Cerebellar nuclear complex (tissue), 1 donor: Measurements from ENCODE around the gene JHY.
A peak's percentile ranks its signal among the peaks of the same experiment; 100 is the strongest.
"Not testable (repeated sequence)": the region's sequence is repeated elsewhere in the genome, so short reads cannot be mapped to it uniquely, and the experiment has no call there.

Source experiments
- DNase-seq, 2 experiments: peaks; one replicate each; lab custom pipeline; 2025; lab: John Stamatoyannopoulos, UW

JHY gene

DNA sequence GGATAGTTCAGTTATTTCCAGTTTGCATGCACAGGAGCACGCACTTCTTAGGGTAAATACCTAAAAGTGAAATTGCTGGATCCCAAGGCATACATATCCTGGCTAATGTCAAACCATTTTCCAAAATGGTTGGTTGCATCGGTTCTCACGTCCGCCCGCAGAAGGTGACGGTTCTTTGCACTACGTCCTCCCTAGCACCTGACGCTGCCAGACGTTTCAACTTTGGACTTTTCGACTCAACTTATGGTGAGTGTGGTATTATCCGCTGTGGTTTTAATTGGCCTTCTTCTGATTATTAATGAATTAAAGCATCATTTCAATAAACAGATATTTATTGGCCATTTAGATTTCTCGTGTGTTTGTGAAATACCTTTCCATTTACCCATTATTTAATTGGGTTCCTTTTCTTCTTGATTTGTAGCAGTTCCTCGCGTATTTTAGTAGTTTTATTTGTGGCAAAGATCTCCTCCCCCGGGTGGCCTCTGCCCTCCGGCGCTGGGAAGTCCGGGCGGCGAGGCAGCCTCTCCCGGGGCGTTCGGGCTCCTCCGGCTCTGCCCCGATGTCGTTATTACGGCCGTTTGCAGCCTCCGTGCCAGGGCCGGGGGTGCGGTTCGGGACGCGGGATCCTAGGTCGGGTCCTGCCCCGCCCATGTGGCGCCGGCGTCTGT, at the start of gene JHY:
Gene JHY, plus strand, starts transcription at position 571 of the 668 bp plus-strand sequence. CDS start 3,091 bp downstream, outside the sequence.
- no peak for DNase-seq

DNA sequence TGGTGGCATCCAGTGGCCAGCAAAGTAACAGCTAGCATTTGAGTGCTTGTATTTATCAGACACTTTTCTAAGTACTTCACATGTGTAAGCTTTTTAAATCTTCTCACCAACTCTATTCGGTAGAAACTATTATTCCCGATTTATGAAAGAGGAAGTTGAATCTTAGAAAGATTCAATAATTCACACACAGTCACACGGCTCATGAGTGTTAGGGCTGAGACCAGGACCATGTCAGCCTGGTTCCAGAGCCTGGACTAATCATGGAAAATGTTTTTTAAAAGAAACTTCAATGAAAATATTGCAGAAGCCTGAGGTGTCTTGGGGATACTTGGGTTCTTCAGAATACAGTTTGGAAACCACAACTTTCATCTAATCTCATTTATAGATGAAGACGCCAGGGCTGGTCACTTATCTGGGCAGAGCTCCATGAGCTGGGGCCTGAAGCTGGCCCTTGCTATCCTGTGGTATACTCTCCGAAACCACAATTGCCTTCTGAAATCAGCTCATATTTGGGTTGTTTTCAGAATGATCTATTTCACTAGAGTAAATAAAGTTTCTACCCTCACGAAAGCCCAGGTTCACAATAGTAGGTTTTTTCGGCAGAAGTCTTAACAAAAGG, 48.6 kb upstream of the JHY start:
- no peak for DNase-seq

DNA sequence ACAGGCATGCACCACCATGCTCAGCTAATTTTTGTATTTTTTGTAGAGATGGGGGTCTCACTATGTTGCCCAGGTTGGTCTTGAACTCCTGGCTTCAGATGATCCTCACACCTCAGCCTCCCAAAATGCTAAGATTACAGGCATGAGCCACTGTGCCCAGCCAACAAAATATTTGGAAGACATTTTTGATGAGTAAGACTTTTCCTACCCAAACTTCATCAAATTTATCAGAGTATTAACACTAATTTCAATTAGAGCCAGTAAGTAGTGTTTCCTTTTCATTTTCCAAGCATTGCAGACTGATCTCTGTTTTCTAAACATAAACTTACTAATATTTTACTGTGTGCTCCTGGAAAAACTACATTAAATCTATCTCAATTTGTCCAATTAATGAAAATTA, 45.6 kb upstream of the JHY start:
- DNase-seq = no peak

GRCh38 chr11:122837528-122838346, 44.8 kb upstream of the JHY start:
- DNase-seq = no peak

- no peak for DNase-seq
Observed at GRCh38 chr11:122843281-122844141, 39.0 kb upstream of the JHY start.

DNA sequence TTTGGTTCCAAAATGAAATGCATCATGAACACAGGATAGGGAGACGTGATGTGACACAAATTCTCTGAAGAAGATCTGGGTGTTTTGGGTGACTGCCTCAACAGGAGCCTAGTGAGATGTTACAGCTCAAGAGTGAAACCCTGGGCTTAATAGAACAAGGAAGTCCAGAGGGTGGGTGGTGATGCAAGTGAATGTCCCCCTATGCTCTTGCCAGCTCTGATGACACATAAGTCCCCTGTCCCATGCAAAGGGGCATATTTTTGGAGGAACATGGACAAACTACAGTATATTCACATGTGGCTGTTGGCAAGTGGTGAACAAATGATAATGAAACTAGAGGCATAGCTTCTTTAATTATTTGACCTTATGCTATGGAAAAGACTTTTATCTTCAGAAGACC, 35.1 kb upstream of the JHY start:
- DNase-seq = no peak

DNA sequence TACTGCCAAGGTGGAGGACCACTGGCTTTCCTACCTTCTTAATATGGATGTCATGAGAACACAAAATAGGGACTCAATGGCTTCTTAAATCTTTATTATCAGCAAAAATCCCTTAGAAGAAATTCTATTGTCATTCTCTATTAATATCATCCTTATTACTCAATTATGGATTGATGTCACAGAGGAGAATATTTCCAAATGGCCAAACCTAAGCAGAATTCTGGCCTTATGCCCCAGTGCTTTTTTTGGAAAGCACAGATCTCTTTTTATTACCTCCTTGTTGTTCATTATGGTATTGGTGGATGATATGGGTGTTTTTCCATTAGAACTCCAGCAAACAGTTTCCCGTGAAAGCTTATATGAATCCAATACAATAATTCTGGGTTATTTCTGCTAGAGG, 34.4 kb upstream of the JHY start:
- no peak for DNase-seq

- DNase-seq = no peak
Observed at GRCh38 chr11:122850076-122850631, 32.4 kb upstream of the JHY start.

DNA sequence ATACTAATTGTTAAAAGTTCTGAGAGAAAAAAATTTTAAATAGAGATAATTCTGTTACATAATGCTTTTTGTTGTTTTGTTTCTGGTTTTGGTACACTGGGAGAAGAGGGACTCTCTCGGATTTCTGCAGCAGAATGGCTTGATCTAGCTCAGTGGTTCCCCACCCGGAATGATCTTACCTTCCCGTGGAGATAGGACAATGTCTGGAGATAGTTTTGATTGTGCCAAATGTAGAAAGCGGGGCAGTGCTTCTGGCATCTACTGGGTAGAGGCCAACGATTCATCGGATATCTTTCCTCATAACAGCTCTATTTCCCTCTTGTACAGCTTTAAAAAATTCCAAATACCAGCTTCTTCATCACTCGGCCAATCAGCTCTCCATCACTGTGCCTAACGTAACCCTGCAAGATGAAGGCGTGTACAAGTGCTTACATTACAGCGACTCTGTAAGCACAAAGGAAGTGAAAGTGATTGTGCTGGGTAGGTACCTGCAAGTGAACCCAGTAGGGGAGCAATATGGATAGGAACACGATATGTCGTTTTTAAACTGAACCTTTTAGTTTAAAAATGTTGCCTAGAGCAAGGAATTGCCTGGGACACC, 31.1 kb upstream of the JHY start:
- DNase-seq = peak in 1 of 2 experiments; percentile 26

DNA sequence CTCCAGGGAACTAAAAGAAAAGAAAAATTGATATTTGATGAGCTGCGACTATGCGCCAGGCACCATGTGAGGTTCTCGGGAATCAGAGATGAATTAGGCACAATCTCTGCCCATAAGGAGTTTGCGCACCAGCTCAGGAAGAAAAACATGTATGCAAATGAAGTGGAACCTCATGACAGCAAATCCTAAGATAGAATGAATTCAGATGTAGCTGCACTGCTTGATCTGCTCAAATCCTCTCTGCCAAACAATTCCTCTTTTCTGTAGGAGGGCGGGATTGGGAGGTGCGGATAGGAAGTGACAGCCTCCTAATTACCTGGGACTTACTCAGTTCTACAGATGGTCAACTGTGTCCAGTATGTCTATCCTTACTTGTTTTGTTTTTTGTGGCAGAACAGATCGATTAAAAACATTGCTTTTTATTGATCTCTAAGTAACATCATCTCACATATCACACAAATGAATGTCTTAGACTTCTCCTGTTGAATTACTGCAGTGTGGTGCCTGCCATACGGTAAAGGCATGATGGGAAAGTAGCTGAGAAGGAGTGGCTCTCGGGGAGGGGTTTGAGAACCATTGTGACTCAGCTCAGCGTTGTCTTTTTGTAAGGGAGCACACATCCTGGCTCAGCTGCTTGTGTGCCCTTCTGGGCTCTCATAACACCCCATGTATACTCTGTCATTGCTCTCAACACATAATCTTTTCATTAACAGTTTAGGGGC, 30.3 kb upstream of the JHY start:
- peak; percentile 40 to 75 for DNase-seq

DNA sequence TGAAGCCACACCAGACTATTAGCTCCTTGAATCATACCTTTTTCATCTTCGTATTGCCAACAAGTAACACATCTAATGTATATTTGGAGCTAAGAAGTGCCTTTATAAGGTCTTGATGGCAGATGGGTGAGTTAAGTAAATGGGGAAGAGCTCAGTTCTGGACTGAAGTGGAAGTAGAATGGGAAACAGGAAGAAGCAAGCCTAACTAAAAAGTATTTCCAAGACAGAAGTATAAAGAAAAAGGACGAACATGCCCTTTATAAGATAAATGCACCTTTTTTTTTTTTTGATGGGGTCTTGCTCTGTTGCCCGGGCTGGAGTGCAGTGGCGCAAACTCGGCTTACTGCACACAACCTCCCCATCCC, 29.8 kb upstream of the JHY start:
- no peak for DNase-seq

DNA sequence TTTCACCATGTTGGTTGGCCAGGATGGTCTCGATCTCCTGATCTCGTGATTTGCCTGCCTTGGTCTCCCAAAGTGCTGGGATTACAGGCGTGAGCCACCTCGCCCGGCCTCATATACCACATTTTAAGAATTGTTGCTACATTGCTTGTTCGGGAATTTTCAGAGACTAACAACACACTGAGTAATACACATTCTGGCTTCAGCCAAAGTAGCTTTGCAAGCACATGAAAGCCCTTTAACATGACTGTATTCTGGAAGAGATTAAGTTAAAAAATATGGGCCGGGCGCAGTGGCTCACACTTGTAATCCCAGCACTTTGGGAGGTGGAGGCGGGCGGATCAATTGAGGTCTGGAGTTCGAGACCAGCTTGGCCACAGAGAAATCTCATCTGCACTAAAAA, 29.3 kb upstream of the JHY start:
- DNase-seq = no peak

DNA sequence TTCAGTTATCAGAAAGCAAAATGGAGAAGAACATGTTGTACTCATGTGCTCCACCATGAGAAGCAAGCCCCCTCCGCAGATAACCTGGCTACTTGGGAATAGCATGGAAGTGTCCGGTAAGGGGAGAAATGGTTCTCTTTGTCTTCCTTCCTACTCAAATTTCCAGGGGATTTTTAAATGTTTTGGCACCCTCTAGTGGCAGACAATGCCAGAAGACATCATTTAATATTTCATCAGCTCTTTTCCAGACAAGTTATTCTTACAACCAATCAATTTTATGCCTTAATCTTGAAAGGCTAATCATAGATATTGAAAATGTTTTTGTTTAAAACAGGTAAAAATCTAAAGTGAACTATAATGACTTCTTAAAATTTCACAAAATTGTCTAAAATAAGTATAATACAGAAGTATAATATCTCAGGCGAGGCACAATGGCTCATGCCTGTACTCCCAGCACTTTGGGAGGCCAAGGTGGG, 28.6 kb upstream of the JHY start:
- peak; percentile 20 to 90 for DNase-seq

DNA sequence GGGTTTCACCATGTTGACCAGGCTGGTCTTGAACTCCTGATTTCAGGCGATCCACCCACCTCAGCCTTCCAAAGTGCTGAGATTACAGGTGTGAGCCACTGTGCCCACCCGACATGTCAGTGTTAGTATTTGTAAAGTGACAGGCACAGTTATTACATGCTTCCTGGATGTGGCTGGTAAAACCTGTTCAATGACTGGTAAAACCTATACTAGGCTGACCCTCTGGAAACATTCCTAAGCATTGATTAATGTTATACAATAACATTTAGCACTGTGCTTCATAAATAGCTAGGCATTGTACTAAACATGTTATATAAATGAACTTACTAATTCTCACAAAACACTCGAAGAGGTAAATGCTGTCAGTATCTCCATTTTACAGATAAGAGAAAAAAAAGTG, 20.9 kb upstream of the JHY start:
- DNase-seq = no peak

GRCh38 chr11:122862091-122862490, 20.5 kb upstream of the JHY start:
- peak; percentile 92 to 97 for DNase-seq

- DNase-seq = not testable (repeated sequence)
Observed at GRCh38 chr11:122863154-122863553, 19.4 kb upstream of the JHY start.

DNA sequence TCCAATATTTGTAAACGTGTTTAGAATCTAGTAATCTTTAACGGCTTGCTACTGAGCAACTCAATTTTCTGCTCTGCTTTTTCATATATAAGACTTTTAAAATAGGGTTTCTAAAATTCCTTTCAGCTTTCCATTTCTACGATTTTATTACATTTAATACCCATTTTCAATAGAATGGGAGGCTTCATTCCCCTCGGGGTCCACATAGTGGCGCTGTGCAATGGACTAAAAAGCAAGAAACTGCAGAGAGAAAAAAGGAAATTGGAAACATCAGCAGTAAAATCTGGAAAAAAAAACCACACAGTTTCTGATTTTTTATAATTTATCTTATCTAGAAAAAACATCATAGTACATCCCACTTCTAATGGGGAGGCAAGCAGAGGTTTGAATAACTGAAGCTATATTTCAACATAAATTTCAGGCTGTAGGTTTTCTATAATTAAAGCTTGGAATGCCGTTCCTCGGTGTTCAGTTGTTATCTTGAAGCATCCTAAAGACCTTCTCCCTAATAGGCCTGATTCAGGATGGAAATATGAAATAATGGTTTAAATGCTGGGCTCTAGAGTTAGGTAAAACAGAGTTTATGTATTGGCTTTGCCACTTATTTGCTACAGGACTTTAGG, 18.7 kb upstream of the JHY start:
- peak in 1 of 2 experiments; percentile 36 for DNase-seq

GRCh38 chr11:122864386-122865115, 18.0 kb upstream of the JHY start:
- DNase-seq = no peak

DNA sequence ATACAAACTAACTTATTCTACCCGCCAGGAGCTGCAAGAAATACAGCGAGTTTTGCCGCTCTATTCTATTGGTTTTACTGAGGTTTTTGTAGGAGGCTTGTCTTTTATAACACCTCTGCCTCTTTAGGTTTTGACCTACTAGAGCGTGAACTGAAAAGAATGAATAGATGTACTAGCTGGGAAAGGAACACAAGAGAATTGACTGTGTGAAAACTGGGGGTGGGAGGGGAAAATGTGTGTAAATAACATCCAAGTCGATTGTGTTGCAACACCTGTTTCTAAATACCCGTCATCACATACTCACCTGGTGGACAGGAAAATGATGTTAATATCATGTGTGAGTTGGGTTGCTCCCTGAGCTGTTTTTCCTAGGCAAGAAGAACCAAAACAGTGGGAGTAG, 12.9 kb upstream of the JHY start:
- no peak for DNase-seq
